ENCODE measurements around the gene AQP7.
A peak's percentile ranks its signal among the peaks of the same experiment; 100 is the strongest.
"Not testable (repeated sequence)": the region's sequence is repeated elsewhere in the genome, so short reads cannot be mapped to it uniquely, and the experiment has no call there.

The AQP7 gene

DNA sequence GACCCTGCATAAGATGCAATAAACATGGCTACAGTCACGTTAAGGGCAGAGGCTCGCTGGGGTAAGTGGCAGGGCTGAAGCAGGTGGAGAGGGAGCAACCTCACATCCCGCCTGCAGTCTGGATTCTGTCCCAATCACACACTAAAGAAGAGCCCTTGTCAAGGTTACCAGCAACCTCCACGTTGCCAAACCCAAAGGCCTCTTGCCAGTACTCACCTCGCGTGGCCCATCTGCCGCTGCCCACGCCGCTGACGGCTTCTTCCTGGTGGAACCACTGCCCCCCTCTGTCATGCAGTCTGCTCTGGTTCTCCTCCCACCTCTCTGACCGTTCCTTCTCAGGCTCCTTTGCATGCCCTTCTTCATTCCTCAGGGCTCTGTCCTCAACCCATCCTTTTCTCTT is 8.8 kb downstream of the AQP7 start:
- POLR2A ChIA-PET: no interaction called here
- no peak overlapping the region for H3K27ac ChIP-seq (ENCODE audit: extremely low read depth, low read depth, low read length)
- no peaks in the 10 kb centered on the region for H3K36me3 ChIP-seq (ENCODE audit: control insufficient read depth in 2 of 2, insufficient read depth in 1 of 2, low read length in 2 of 2)
- no peak for TF ChIP-seq ZNF155 (tag by site-specific recombination; IDR thresholded peaks at IDR 0.05)
- no peak for TF ChIP-seq ZNF785 (tag by site-specific recombination; IDR thresholded peaks at IDR 0.05)
- TF ChIP-seq ZNF670 (tag by site-specific recombination; IDR thresholded peaks at IDR 0.05; ENCODE audit: low read depth): no peak
- no peak for TF ChIP-seq IKZF3 (tag by site-specific recombination; IDR thresholded peaks at IDR 0.05)
- no peak for TF ChIP-seq ZNF433 (tag by site-specific recombination; IDR thresholded peaks at IDR 0.05; ENCODE audit: low read depth)
- no peak for TF ChIP-seq ZNF239 (tag by site-specific recombination; IDR thresholded peaks at IDR 0.05)
- TF ChIP-seq ZNF335 (tag by site-specific recombination; conservative IDR thresholded peaks at IDR 0.05): no peak
- no peak for TF ChIP-seq YY2 (tag by site-specific recombination; IDR thresholded peaks at IDR 0.05)
- TF ChIP-seq, protein P1, sequence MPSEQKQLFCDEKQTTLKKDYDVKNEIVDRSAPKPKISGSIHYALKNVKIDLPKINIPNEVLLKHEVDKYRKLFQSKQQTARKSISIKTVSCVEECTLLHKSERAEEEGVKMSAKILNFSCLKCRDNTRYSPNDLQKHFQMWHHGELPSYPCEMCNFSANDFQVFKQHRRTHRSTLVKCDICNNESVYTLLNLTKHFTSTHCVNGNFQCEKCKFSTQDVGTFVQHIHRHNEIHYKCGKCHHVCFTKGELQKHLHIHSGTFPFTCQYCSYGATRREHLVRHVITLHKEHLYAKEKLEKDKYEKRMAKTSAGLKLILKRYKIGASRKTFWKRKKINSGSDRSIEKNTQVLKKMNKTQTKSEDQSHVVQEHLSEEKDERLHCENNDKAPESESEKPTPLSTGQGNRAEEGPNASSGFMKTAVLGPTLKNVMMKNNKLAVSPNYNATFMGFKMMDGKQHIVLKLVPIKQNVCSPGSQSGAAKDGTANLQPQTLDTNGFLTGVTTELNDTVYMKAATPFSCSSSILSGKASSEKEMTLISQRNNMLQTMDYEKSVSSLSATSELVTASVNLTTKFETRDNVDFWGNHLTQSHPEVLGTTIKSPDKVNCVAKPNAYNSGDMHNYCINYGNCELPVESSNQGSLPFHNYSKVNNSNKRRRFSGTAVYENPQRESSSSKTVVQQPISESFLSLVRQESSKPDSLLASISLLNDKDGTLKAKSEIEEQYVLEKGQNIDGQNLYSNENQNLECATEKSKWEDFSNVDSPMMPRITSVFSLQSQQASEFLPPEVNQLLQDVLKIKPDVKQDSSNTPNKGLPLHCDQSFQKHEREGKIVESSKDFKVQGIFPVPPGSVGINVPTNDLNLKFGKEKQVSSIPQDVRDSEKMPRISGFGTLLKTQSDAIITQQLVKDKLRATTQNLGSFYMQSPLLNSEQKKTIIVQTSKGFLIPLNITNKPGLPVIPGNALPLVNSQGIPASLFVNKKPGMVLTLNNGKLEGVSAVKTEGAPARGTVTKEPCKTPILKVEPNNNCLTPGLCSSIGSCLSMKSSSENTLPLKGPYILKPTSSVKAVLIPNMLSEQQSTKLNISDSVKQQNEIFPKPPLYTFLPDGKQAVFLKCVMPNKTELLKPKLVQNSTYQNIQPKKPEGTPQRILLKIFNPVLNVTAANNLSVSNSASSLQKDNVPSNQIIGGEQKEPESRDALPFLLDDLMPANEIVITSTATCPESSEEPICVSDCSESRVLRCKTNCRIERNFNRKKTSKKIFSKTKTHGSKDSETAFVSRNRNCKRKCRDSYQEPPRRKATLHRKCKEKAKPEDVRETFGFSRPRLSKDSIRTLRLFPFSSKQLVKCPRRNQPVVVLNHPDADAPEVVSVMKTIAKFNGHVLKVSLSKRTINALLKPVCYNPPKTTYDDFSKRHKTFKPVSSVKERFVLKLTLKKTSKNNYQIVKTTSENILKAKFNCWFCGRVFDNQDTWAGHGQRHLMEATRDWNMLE (tag by site-specific recombination; conservative IDR thresholded peaks at IDR 0.05; ENCODE audit: low read depth): no peak
- no peak for TF ChIP-seq ZNF658 (tag by site-specific recombination; IDR thresholded peaks at IDR 0.05)
- TF ChIP-seq ZFP69B (tag by site-specific recombination; IDR thresholded peaks at IDR 0.05): no peak
- TF ChIP-seq ZFP37 (tag by site-specific recombination; IDR thresholded peaks at IDR 0.05): no peak
- H3K4me3 ChIP-seq (ENCODE audit: low read depth, low read length): no peak overlapping the region
- H3K9me3 ChIP-seq (ENCODE audit: control insufficient read depth, insufficient read depth, low read depth, low read length): no peaks in the 10 kb centered on the region
- CTCF ChIA-PET: interaction anchor here (0.6 to 2.5 kb wide), 5 partner anchors 19 to 136 kb away, joined by 3 to 8 read pairs (median 3); no protein-coding TSS in a partner anchor
- no peaks in the 10 kb centered on the region for H3K4me1 ChIP-seq (ENCODE audit: control insufficient read depth, insufficient read depth, low read length)

DNA sequence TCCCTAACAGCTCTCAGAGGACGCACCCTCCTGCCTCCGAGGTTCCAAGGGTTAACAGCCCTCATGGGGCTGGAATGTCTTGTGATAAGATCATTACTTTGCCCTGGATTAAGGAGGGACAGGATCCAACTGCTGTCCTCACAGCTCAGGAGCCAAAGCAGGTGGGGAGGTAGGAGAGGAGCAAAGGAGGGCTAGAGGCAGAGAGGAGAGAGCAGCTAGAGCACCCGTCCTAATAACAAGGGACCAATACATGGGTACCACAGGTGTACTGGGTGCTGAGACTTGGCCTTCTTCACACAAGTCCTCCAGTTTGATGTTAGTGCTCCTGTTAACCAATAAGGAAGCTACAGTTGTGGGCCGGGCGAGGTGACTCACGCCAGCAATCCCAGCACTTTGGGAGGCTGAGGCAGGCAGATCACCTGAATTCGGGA is 9.8 kb downstream of the AQP7 start:
- CTCF ChIA-PET: interaction anchor here (0.8 to 2.5 kb wide), 6 partner anchors 18 to 130 kb away, joined by 3 to 9 read pairs (median 4); no protein-coding TSS in a partner anchor
- H3K27ac ChIP-seq (ENCODE audit: extremely low read depth, low read depth, low read length): not testable (repeated sequence)

DNA sequence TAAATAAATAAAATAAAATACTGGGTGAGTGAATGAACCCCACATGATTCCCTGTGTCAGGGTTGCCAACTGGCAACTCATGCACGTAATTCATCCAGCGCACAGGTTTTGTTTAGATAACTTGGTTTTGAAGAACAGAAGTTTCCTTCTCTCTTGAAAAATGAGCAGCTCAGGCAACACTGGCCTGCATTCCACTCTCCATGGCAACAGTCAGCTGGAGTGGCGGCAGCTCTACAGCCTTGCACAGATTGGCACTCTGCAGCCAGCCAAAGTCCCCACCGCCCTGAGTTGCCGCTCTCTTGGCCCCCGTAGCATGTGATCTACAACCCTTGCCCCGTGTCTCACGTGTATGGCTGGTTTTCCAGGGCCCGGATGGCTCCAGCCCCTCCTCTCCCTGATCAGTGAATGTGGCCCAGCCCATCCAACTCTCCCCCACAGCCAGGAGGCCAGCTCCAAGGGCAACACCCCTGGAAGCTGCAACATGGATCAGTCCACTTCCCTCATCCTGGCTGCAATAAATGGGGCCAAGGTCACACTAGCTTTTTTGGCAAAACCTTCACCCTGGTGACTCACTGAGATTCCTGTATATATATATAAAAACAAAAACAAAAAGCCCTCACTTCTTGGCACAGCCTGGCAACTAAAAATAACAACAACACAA is 11.1 kb downstream of the AQP7 start:
- H3K4me3 ChIP-seq (ENCODE audit: low read depth, low read length); H3K36me3 ChIP-seq (ENCODE audit: control insufficient read depth in 2 of 2, insufficient read depth in 1 of 2, low read length in 2 of 2); H3K4me1 ChIP-seq (ENCODE audit: control insufficient read depth, insufficient read depth, low read length); H3K27ac ChIP-seq (ENCODE audit: extremely low read depth, low read depth, low read length); H3K9me3 ChIP-seq (ENCODE audit: control insufficient read depth, insufficient read depth, low read depth, low read length): not testable (repeated sequence)
- POLR2A ChIA-PET: interaction anchor here (0.6 to 0.7 kb wide), 2 partner anchors 12 to 1159 kb away, joined by 3 read pairs; no protein-coding TSS in a partner anchor
- CTCF ChIA-PET: interaction anchor here (0.6 to 2.5 kb wide), 10 partner anchors 11 to 132 kb away, joined by 3 to 9 read pairs (median 4); no protein-coding TSS in a partner anchor
- TF ChIP-seq ZNF600 (tag by site-specific recombination; IDR thresholded peaks at IDR 0.05) (peak; percentile 11; the same call in 1 of the 2 replicates), SP7 (tag by site-specific recombination; IDR thresholded peaks at IDR 0.05) (peak; percentile 17; the same call in 1 of the 2 replicates), ZBTB17 (tag by site-specific recombination; IDR thresholded peaks at IDR 0.05) (peak; percentile 85), ZNF335 (tag by site-specific recombination; conservative IDR thresholded peaks at IDR 0.05) (peak; percentile 28; the same call in 1 of the 2 replicates), ZNF558 (tag by site-specific recombination; IDR thresholded peaks at IDR 0.05) (0 out of 2 replicates have a peak, but pooled peaks have one; percentile 42), ZNF121 (tag by site-specific recombination; IDR thresholded peaks at IDR 0.05) (peak; percentile 45; the same call in 1 of the 2 replicates), ZFP69B (tag by site-specific recombination; IDR thresholded peaks at IDR 0.05) (peak; percentile 31; the same call in 1 of the 2 replicates), PRDM1 (tag by site-specific recombination; IDR thresholded peaks at IDR 0.05) (peak; percentile 55; the same call in 1 of the 2 replicates), ZNF10 (tag by site-specific recombination; IDR thresholded peaks at IDR 0.05) (0 out of 2 replicates have a peak, but pooled peaks have one; percentile 16)
- TF ChIP-seq, protein P2, sequence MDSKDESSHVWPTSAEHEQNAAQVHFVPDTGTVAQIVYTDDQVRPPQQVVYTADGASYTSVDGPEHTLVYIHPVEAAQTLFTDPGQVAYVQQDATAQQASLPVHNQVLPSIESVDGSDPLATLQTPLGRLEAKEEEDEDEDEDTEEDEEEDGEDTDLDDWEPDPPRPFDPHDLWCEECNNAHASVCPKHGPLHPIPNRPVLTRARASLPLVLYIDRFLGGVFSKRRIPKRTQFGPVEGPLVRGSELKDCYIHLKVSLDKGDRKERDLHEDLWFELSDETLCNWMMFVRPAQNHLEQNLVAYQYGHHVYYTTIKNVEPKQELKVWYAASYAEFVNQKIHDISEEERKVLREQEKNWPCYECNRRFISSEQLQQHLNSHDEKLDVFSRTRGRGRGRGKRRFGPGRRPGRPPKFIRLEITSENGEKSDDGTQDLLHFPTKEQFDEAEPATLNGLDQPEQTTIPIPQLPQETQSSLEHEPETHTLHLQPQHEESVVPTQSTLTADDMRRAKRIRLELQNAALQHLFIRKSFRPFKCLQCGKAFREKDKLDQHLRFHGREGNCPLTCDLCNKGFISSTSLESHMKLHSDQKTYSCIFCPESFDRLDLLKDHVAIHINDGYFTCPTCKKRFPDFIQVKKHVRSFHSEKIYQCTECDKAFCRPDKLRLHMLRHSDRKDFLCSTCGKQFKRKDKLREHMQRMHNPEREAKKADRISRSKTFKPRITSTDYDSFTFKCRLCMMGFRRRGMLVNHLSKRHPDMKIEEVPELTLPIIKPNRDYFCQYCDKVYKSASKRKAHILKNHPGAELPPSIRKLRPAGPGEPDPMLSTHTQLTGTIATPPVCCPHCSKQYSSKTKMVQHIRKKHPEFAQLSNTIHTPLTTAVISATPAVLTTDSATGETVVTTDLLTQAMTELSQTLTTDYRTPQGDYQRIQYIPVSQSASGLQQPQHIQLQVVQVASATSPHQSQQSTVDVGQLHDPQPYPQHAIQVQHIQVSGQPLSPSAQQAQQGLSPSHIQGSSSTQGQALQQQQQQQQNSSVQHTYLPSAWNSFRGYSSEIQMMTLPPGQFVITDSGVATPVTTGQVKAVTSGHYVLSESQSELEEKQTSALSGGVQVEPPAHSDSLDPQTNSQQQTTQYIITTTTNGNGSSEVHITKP (tag by site-specific recombination; IDR thresholded peaks at IDR 0.05): peak; percentile 95
- TF ChIP-seq, protein P3, sequence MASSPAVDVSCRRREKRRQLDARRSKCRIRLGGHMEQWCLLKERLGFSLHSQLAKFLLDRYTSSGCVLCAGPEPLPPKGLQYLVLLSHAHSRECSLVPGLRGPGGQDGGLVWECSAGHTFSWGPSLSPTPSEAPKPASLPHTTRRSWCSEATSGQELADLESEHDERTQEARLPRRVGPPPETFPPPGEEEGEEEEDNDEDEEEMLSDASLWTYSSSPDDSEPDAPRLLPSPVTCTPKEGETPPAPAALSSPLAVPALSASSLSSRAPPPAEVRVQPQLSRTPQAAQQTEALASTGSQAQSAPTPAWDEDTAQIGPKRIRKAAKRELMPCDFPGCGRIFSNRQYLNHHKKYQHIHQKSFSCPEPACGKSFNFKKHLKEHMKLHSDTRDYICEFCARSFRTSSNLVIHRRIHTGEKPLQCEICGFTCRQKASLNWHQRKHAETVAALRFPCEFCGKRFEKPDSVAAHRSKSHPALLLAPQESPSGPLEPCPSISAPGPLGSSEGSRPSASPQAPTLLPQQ (tag by site-specific recombination; IDR thresholded peaks at IDR 0.05): 0 out of 2 replicates have a peak, but pooled peaks have one; percentile 18

More for the DNA sequence above, 9.8 kb downstream of the AQP7 start:
- not testable (repeated sequence) for H3K9me3 ChIP-seq (ENCODE audit: control insufficient read depth, insufficient read depth, low read depth, low read length); H3K36me3 ChIP-seq (ENCODE audit: control insufficient read depth in 2 of 2, insufficient read depth in 1 of 2, low read length in 2 of 2); H3K4me3 ChIP-seq (ENCODE audit: low read depth, low read length); H3K4me1 ChIP-seq (ENCODE audit: control insufficient read depth, insufficient read depth, low read length)
- POLR2A ChIA-PET: interaction anchor here (0.6 kb wide), 1 partner anchor 20 kb away, joined by 3 read pairs; no protein-coding TSS in a partner anchor

All from HEK293 (cell line).